ENCODE data around the gene APBA1.

APBA1 gene

DNA sequence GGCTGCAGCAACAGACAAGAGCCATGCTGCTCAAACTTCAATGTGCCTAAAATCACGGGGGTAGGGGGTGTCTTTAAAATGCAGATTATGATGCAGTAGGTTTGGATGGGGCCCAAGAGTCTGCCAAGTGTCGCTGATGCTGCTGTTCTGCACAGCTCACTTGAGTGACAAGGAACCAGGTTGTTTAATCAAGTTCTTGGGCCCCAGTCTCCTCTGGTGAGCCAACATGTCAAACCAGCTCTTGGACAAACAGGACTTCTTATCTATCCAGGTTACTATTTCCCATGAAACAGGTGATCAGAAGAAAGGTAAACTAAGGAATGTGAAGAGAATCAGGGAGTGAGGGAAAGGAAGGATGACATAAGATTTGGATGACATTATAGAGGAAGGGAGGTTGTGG is 78.0 kb downstream of the APBA1 start:
- no peak for DNase-seq (ENCODE audit: extremely low read depth, insufficient read length)
- Histone ChIP-seq H3K27me3 (replicated peaks; ENCODE audit: control insufficient read depth, insufficient read depth, low read length) (no peaks in the 10 kb centered on the region; the same call in 1 of the 2 replicates), H3K36me3 (ENCODE audit: control insufficient read depth, insufficient read depth, low read length) (no peaks in the 10 kb centered on the region), H3K4me3 (replicated peaks; ENCODE audit: low read depth, low read length) (no peak overlapping the region)
- TF ChIP-seq, protein P1, sequence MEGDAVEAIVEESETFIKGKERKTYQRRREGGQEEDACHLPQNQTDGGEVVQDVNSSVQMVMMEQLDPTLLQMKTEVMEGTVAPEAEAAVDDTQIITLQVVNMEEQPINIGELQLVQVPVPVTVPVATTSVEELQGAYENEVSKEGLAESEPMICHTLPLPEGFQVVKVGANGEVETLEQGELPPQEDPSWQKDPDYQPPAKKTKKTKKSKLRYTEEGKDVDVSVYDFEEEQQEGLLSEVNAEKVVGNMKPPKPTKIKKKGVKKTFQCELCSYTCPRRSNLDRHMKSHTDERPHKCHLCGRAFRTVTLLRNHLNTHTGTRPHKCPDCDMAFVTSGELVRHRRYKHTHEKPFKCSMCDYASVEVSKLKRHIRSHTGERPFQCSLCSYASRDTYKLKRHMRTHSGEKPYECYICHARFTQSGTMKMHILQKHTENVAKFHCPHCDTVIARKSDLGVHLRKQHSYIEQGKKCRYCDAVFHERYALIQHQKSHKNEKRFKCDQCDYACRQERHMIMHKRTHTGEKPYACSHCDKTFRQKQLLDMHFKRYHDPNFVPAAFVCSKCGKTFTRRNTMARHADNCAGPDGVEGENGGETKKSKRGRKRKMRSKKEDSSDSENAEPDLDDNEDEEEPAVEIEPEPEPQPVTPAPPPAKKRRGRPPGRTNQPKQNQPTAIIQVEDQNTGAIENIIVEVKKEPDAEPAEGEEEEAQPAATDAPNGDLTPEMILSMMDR (IDR thresholded peaks at IDR 0.05; ENCODE audit: insufficient read depth, low read length, poor library complexity, severe bottlenecking): no peak

DNA sequence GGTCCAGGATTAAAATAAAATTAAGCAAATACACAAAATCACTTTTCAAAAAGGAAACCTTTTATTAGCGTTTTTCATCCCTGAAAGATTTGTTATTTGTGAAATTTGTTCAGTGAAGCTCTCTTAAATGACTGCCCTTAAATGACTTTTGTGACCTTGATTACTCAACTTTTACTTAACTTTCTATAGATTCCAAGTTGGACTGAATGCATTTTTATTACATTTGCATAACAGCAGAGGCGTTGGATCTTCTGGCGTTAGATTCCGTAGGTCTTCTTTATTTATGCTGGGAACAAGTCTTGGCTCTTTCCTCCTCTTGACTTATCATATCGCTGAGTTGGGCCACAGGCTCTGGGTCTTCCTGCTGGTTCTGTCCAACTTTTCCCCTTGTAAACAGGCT is 78.4 kb downstream of the APBA1 start:
- H3K4me3 ChIP-seq (replicated peaks; ENCODE audit: low read depth, low read length): no peak overlapping the region
- H3K27me3 ChIP-seq (replicated peaks; ENCODE audit: control insufficient read depth, insufficient read depth, low read length): no peaks in the 10 kb centered on the region; the same call in 1 of the 2 replicates
- H3K36me3 ChIP-seq (ENCODE audit: control insufficient read depth, insufficient read depth, low read length): no peaks in the 10 kb centered on the region
- TF ChIP-seq, protein P1 (IDR thresholded peaks at IDR 0.05; ENCODE audit: insufficient read depth, low read length, poor library complexity, severe bottlenecking): no peak
- DNase-seq (ENCODE audit: extremely low read depth, insufficient read length): no peak

DNA sequence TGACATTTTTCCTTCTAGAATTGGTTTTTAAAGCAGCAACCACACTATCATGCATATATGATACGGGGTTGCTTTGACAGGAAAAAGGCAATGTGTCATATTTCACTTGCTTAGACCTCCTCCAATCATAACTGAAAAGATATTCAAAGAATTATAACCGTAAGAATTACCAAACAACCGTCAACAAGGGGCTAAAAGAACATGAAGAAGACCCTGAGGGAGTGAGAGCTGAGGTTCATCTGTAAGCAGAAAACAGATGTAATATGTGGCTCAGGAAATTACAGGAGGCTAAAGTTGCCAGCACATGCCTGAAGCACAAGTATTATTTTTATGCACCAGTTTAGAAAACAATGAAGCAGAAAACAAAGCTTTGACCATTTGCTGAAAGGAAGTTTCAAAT is 78.9 kb downstream of the APBA1 start:
- DNase-seq (ENCODE audit: extremely low read depth, insufficient read length): no peak

DNA sequence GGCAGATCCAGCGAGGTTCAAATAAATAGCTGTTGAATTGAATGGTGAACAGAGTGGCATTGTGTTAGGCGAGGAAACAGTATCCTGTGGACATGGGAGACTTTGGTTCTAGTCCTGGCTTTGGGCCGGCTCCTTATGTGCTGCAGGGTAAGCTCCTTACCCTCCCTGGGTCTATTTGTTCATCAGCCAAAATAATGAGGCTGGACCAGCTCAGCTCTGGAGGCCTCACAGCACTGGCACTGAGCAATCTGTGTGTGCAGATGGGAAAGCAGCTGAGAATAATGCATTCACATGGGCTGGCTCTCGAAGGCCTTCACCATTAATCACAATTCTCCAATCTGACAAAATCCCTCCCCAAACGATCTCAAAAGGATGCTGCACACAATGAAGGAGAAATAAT is 81.9 kb downstream of the APBA1 start:
- TF ChIP-seq, protein P1 (IDR thresholded peaks at IDR 0.05; ENCODE audit: insufficient read depth, low read length, poor library complexity, severe bottlenecking): no peak
- DNase-seq (ENCODE audit: extremely low read depth, insufficient read length): no peak
- no peaks in the 10 kb centered on the region for H3K36me3 ChIP-seq (ENCODE audit: control insufficient read depth, insufficient read depth, low read length)
- H3K4me3 ChIP-seq (replicated peaks; ENCODE audit: low read depth, low read length): no peak overlapping the region
- H3K27me3 ChIP-seq (replicated peaks; ENCODE audit: control insufficient read depth, insufficient read depth, low read length): no peaks in the 10 kb centered on the region; the same call in 1 of the 2 replicates

More for the DNA sequence above, 78.9 kb downstream of the APBA1 start:
- Histone ChIP-seq H3K36me3 (ENCODE audit: control insufficient read depth, insufficient read depth, low read length) (no peaks in the 10 kb centered on the region), H3K4me3 (replicated peaks; ENCODE audit: low read depth, low read length) (no peak overlapping the region), H3K27me3 (replicated peaks; ENCODE audit: control insufficient read depth, insufficient read depth, low read length) (no peaks in the 10 kb centered on the region; the same call in 1 of the 2 replicates)
- TF ChIP-seq, protein P1 (IDR thresholded peaks at IDR 0.05; ENCODE audit: insufficient read depth, low read length, poor library complexity, severe bottlenecking): no peak

DNA sequence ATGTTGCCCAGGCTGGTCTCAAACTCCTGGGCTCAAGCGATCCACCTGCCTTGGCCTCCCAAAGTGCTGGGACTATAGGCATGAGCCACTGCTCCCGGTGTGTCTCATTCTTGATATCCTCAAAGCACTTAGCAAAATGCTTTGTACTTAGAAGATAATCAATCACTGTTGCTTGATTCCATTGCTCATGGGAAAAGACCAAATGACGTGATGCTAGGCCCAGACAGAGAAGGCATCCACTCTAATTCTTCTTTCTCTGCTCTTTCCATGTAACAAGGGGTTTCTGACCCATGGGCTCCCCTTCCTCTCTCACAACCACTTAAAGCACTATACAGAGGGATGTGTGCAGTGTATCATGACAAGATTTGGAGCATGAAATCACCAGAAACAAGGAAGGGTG is 83.0 kb downstream of the APBA1 start:
- no peaks in the 10 kb centered on the region; the same call in 1 of the 2 replicates for H3K27me3 ChIP-seq (replicated peaks; ENCODE audit: control insufficient read depth, insufficient read depth, low read length)
- no peaks in the 10 kb centered on the region for H3K36me3 ChIP-seq (ENCODE audit: control insufficient read depth, insufficient read depth, low read length)
- TF ChIP-seq, protein P1 (IDR thresholded peaks at IDR 0.05; ENCODE audit: insufficient read depth, low read length, poor library complexity, severe bottlenecking): no peak
- no peak for DNase-seq (ENCODE audit: extremely low read depth, insufficient read length)
- H3K4me3 ChIP-seq (replicated peaks; ENCODE audit: low read depth, low read length): no peak overlapping the region

DNA sequence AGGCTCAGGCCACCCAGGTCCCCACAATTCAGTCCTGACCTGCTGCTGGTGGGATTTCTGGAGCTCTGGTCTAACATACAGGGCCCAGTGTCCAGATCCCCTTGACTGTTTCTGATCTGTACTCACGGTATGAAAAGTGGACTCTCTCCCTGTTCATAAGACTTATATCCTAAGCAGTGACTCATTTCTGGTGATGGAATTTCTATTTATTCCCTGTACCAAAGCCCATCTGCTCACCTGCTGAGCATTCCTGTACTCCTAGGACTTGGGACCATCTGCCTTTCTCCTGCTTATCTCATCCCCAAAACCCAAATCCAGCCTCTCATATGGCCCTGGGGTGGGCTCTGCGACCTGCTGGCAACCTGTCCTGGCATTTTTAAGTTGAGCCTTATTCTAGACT is 86.6 kb downstream of the APBA1 start:
- Histone ChIP-seq H3K27me3 (replicated peaks; ENCODE audit: control insufficient read depth, insufficient read depth, low read length) (no peaks in the 10 kb centered on the region), H3K4me3 (replicated peaks; ENCODE audit: low read depth, low read length) (no peak overlapping the region), H3K36me3 (ENCODE audit: control insufficient read depth, insufficient read depth, low read length) (no peaks in the 10 kb centered on the region)
- DNase-seq (ENCODE audit: extremely low read depth, insufficient read length): no peak
- TF ChIP-seq, protein P1 (IDR thresholded peaks at IDR 0.05; ENCODE audit: insufficient read depth, low read length, poor library complexity, severe bottlenecking): no peak

All from GM06990 (cell line).